Vagina (tissue), 2 donors: ENCODE results near the gene BCAS2. TPM values are rescaled to one million over a fixed set of nuclear protein-coding genes. Genes with fewer than 3 reads are reported as not detected.

ENCODE experiments used
- DNase-seq, 2 donors: peaks; one replicate each; pipeline ENCODE4 v3.0.0-alpha.2; 2017; ENCODE audit errors: extremely low spot score in 2 of 2
- H3K27ac ChIP-seq: fragments of 200-600 bp; sonication (generic); one replicate; pipeline ENCODE4 v1.5.1; 2019
- H3K27me3 ChIP-seq: fragments of 200-600 bp; sonication (generic); one replicate; pipeline ENCODE4 v1.5.1; 2019
- H3K36me3 ChIP-seq, 2 donors: fragments of 200-600 bp; sonication (generic); one replicate each; pipeline ENCODE4 v1.5.1; 2017 to 2019
- H3K4me1 ChIP-seq: fragments of 200-600 bp; sonication (generic); one replicate; pipeline ENCODE4 v1.5.1; 2019
- H3K4me3 ChIP-seq, 2 donors: fragments of 200-600 bp; sonication (generic); 1 replicate in 1 of 2; 2 replicates in 1 of 2; pipeline ENCODE4 v1.5.1; 2016 to 2019
- H3K9me3 ChIP-seq: fragments of 200-600 bp; sonication (generic); one replicate; pipeline ENCODE4 v1.5.1; 2019
- POLR2A ChIP-seq, 2 donors: fragments of 450-650 bp; IDR thresholded peaks; one replicate each; pipeline ENCODE4 v1.6.1; 2017; ENCODE audit warnings: antibody characterized with exemption in 2 of 2, mild to moderate bottlenecking in 2 of 2, moderate library complexity in 2 of 2
- POLR2AphosphoS5 ChIP-seq, 2 donors: sonication (generic); formaldehyde crosslinking; IDR thresholded peaks; one replicate each; pipeline ENCODE4 v1.9.0; 2017; ENCODE audit warnings: antibody characterized with exemption in 2 of 2, mild to moderate bottlenecking in 2 of 2, low read depth in 1 of 2; ENCODE audit not compliant: insufficient read depth in 1 of 2
- intact Hi-C: fragments of 100-400 bp; cut with DNase I; formaldehyde crosslinking; loops from one replicate; pipeline ENCODE4 v1.15.1; 2023
- total RNA-seq: library from RNA; depleted of rRNA; stranded (reverse); fragments of >200 nt; gene quantifications from one replicate; pipeline ENCODE4 v1.2.3, GENCODE V29; 2016
- TF ChIP-seq, protein P1 (sequence below), 3 experiments: fragments of 450-650 bp in 2 of 3; fragments of 200-600 bp in 1 of 3; sonication (generic) in 1 of 3; IDR thresholded peaks; one replicate each; pipeline ENCODE4 v1.5.1; 2017 to 2019; ENCODE audit warnings: antibody characterized with exemption in 3 of 3, mild to moderate bottlenecking in 2 of 3, moderate library complexity in 2 of 3

BCAS2 gene
- total RNA-seq, 1 donor from 2014 or later: 28.5 TPM

GRCh38 chr1:114531094-114531493 is 50.3 kb downstream of the BCAS2 start:
- H3K9me3 ChIP-seq: no peaks in the 10 kb centered on the region
- no peak for DNase-seq
- no peaks in the 10 kb centered on the region for H3K27me3 ChIP-seq
- H3K27ac ChIP-seq: no peak overlapping the region
- H3K36me3 ChIP-seq: no peaks in the 10 kb centered on the region
- intact Hi-C loops: no loop called here
- H3K4me3 ChIP-seq: no peak overlapping the region
- TF ChIP-seq POLR2AphosphoS5 (IDR thresholded peaks at IDR 0.05; ENCODE audit: insufficient read depth in 1 of 2, low read depth in 1 of 2) (no peak), POLR2A (IDR thresholded peaks at IDR 0.05) (no peak)
- TF ChIP-seq, protein P1, sequence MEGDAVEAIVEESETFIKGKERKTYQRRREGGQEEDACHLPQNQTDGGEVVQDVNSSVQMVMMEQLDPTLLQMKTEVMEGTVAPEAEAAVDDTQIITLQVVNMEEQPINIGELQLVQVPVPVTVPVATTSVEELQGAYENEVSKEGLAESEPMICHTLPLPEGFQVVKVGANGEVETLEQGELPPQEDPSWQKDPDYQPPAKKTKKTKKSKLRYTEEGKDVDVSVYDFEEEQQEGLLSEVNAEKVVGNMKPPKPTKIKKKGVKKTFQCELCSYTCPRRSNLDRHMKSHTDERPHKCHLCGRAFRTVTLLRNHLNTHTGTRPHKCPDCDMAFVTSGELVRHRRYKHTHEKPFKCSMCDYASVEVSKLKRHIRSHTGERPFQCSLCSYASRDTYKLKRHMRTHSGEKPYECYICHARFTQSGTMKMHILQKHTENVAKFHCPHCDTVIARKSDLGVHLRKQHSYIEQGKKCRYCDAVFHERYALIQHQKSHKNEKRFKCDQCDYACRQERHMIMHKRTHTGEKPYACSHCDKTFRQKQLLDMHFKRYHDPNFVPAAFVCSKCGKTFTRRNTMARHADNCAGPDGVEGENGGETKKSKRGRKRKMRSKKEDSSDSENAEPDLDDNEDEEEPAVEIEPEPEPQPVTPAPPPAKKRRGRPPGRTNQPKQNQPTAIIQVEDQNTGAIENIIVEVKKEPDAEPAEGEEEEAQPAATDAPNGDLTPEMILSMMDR (IDR thresholded peaks at IDR 0.05): no peak
- H3K4me1 ChIP-seq: no peaks in the 10 kb centered on the region

- TF ChIP-seq POLR2A (IDR thresholded peaks at IDR 0.05) (no peak), POLR2AphosphoS5 (IDR thresholded peaks at IDR 0.05; ENCODE audit: insufficient read depth in 1 of 2, low read depth in 1 of 2) (no peak)
- TF ChIP-seq, protein P1 (IDR thresholded peaks at IDR 0.05): no peak
Measured at GRCh38 chr1:114530224-114530623, 51.2 kb downstream of the BCAS2 start.

GRCh38 chr1:114524944-114525343 is 56.5 kb downstream of the BCAS2 start:
- Histone ChIP-seq H3K9me3 (no peaks in the 10 kb centered on the region), H3K36me3 (no peaks in the 10 kb centered on the region), H3K27ac (no peak overlapping the region), H3K4me3 (no peak overlapping the region), H3K4me1 (no peaks in the 10 kb centered on the region), H3K27me3 (no peaks in the 10 kb centered on the region)
- intact Hi-C loops: no loop called here
- TF ChIP-seq POLR2AphosphoS5 (IDR thresholded peaks at IDR 0.05; ENCODE audit: insufficient read depth in 1 of 2, low read depth in 1 of 2) (no peak), POLR2A (IDR thresholded peaks at IDR 0.05) (no peak)
- TF ChIP-seq, protein P1 (IDR thresholded peaks at IDR 0.05): no peak
- DNase-seq: no peak

More at GRCh38 chr1:114530224-114530623, 51.2 kb downstream of the BCAS2 start:
- Histone ChIP-seq H3K4me3 (no peak overlapping the region), H3K4me1 (no peaks in the 10 kb centered on the region), H3K27me3 (no peaks in the 10 kb centered on the region), H3K27ac (no peak overlapping the region), H3K36me3 (no peaks in the 10 kb centered on the region), H3K9me3 (no peaks in the 10 kb centered on the region)
- intact Hi-C loops: no loop called here
- no peak for DNase-seq

DNA sequence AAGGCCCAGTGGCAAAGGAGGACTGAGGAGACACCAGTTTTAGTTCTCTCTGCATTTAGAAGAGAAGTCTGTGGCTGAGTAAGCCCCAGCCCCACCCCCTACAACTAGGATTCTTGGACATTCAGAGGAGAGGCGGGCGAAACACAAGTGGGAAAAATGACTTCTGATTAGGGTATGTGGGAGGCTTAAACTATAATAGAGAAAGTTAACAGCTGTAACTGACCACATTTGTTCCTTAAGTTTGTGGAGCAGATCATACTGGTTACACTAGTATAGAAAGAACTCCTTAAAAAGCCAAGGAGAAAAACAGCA is 59.2 kb downstream of the BCAS2 start:
- no peak for DNase-seq
- no peak overlapping the region for H3K4me3 ChIP-seq
- intact Hi-C loops: no loop called here
- H3K36me3 ChIP-seq: no peaks in the 10 kb centered on the region
- H3K4me1 ChIP-seq: no peaks in the 10 kb centered on the region
- no peaks in the 10 kb centered on the region for H3K9me3 ChIP-seq
- H3K27ac ChIP-seq: no peak overlapping the region
- no peak for TF ChIP-seq POLR2AphosphoS5 (IDR thresholded peaks at IDR 0.05; ENCODE audit: insufficient read depth in 1 of 2, low read depth in 1 of 2)
- no peak for TF ChIP-seq POLR2A (IDR thresholded peaks at IDR 0.05)
- TF ChIP-seq, protein P1 (IDR thresholded peaks at IDR 0.05): no peak
- H3K27me3 ChIP-seq: no peaks in the 10 kb centered on the region

- TF ChIP-seq, protein P1 (IDR thresholded peaks at IDR 0.05): no peak
- TF ChIP-seq POLR2AphosphoS5 (IDR thresholded peaks at IDR 0.05; ENCODE audit: insufficient read depth in 1 of 2, low read depth in 1 of 2) (no peak), POLR2A (IDR thresholded peaks at IDR 0.05) (no peak)
- intact Hi-C loops: no loop called here
- H3K4me3 ChIP-seq: no peak overlapping the region
- DNase-seq: no peak
- no peak overlapping the region for H3K27ac ChIP-seq
- H3K27me3 ChIP-seq: no peaks in the 10 kb centered on the region
- H3K9me3 ChIP-seq: no peaks in the 10 kb centered on the region
- no peaks in the 10 kb centered on the region for H3K36me3 ChIP-seq
- no peaks in the 10 kb centered on the region for H3K4me1 ChIP-seq
Measured at GRCh38 chr1:114521396-114522263, 59.8 kb downstream of the BCAS2 start.
